ENCODE data around the gene ENTPD6.
"Not testable (repeated sequence)": the region's sequence is repeated elsewhere in the genome, so short reads cannot be mapped to it uniquely, and the experiment has no call there.

Gene ENTPD6

DNA sequence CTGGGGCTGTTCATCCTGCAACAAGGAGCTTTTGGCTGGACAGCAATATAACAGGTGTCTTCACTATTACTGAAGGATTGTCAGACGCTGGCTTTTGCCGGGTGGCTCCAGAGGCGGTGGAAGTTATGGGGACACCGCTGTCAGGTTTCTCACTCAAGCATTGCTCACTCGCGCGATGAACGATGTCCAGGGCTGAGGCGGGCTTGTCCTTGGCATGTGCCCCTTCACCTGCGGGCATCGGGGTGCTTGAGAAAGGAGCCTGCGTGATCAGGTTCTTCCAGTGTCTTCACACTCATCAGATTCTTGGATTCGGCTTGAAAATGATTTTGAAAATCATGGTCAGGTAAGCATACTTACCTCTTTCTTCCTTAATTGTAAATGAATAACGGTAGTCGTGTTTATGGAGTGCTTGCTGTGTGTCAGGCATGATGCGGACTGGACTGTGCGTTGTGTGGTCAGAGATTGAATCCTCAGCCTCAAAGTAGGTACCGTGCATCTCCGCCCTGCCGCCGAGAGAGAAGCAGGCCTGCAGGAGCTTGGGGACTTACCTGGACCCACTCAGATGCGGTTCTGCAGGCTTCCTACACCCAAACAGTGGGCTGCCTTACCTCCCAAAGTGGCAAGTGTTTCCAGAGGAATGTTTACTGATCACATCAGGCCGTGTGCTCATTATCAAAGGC lies 34.1 kb downstream of the ENTPD6 start:
- DNase-seq (ENCODE audit: low read depth), result no peak
- TF ChIP-seq CTCF (IDR thresholded peaks at IDR 0.05; ENCODE audit: low read length, missing control alignments), result no peak
- H3K4me3 ChIP-seq (replicated peaks; ENCODE audit: low read depth, low read length), result no peak overlapping the region

GRCh38 chr20:25230166-25230831 lies 34.8 kb downstream of the ENTPD6 start:
- no peak for TF ChIP-seq CTCF (IDR thresholded peaks at IDR 0.05; ENCODE audit: low read length, missing control alignments)
- DNase-seq (ENCODE audit: low read depth), result no peak
- H3K4me3 ChIP-seq (replicated peaks; ENCODE audit: low read depth, low read length), result no peak overlapping the region

GRCh38 chr20:25233016-25233772 lies 37.7 kb downstream of the ENTPD6 start:
- peak; percentile 75 for DNase-seq (ENCODE audit: low read depth)
- TF ChIP-seq CTCF (IDR thresholded peaks at IDR 0.05; ENCODE audit: low read length, missing control alignments), result no peak
- H3K4me3 ChIP-seq (replicated peaks; ENCODE audit: low read depth, low read length), result no peak overlapping the region

- H3K4me3 ChIP-seq (replicated peaks; ENCODE audit: low read depth, low read length); DNase-seq (ENCODE audit: low read depth): not testable (repeated sequence)
These were observed 38.7 kb downstream of the ENTPD6 start for GRCh38 chr20:25234009-25234849.

DNA sequence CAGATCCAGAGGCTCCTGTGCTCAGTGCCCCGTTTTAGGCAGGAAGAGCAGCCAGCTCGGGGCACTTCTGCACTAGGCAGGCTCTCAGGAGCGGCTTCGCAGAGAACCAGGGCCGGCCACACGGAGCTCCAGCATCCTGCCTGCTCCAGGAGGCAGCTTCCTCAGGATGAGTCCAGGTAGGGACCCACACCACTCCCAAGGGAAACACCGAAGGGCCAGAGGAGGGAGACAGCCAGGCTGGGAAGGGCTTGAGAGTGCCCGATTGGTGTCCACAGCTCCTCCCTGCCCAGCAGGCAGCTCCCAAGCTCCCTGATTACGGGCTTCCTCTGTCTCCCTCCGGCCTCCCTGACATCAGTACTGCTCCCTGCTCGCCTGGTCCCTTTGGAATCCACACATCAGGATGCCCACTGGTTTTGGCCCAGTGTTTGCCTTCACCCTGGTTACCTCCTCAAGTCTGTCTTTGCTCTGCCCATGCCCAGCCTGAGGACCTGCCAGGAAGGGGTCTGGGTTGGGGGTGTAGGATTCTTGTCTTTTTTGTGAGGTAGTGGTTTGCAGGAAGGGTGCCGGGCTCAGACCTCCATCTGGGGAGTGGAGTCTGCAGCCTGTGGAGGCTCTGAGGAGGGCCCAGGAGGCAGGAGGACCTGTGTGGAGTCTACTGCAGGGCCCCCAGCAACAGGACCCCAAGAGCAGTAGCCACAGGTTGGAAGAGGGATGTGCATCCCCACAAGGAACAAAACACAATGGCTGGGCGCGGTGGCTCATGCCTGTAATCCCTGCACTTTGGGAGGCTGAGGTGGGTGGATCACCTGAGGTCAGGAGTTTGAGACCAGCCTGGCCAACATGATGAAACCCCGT lies 41.2 kb downstream of the ENTPD6 start:
- no peak for DNase-seq (ENCODE audit: low read depth)
- TF ChIP-seq CTCF (IDR thresholded peaks at IDR 0.05; ENCODE audit: low read length, missing control alignments), result no peak
- no peak overlapping the region for H3K4me3 ChIP-seq (replicated peaks; ENCODE audit: low read depth, low read length)

- no peak for TF ChIP-seq CTCF (IDR thresholded peaks at IDR 0.05; ENCODE audit: low read length, missing control alignments)
- H3K4me3 ChIP-seq (replicated peaks; ENCODE audit: low read depth, low read length), result no peak overlapping the region
- DNase-seq (ENCODE audit: low read depth), result peak; percentile 99
These were observed 42.3 kb downstream of the ENTPD6 start for GRCh38 chr20:25237610-25238318.

Measured in fibroblast of pulmonary artery (primary cell).